Measurements from ENCODE around the gene NAA60. TPM values are rescaled to one million over a fixed set of nuclear protein-coding genes. Genes with fewer than 3 reads are reported as not detected.
A peak's percentile ranks its signal among the peaks of the same experiment; 100 is the strongest.

The NAA60 gene
- total RNA-seq, 1 donor: 16.6 TPM

GRCh38 chr16:3529175-3529574, 85.7 kb downstream of the NAA60 start:
- no peak overlapping the region for H3K4me3 ChIP-seq (ENCODE audit: low read depth, low read length)
- DNase-seq (ENCODE audit: low read depth): no peak
- no peak for TF ChIP-seq CTCF (IDR thresholded peaks at IDR 0.05; ENCODE audit: insufficient read depth, low read length)

- DNase-seq (ENCODE audit: low read depth): no peak
- no peak overlapping the region for H3K4me3 ChIP-seq (ENCODE audit: low read depth, low read length)
- no peak for TF ChIP-seq CTCF (IDR thresholded peaks at IDR 0.05; ENCODE audit: insufficient read depth, low read length)
These were observed 87.0 kb downstream of the NAA60 start for GRCh38 chr16:3530371-3530914.

- TF ChIP-seq CTCF (IDR thresholded peaks at IDR 0.05; ENCODE audit: insufficient read depth, low read length): no peak
- DNase-seq (ENCODE audit: low read depth): no peak
- no peak overlapping the region for H3K4me3 ChIP-seq (ENCODE audit: low read depth, low read length)
These were observed 89.3 kb downstream of the NAA60 start for GRCh38 chr16:3532741-3533140.

GRCh38 chr16:3534126-3534525, 90.6 kb downstream of the NAA60 start:
- DNase-seq (ENCODE audit: low read depth): no peak
- no peak overlapping the region for H3K4me3 ChIP-seq (ENCODE audit: low read depth, low read length)
- TF ChIP-seq CTCF (IDR thresholded peaks at IDR 0.05; ENCODE audit: insufficient read depth, low read length): no peak

GRCh38 chr16:3536271-3536731, 92.8 kb downstream of the NAA60 start:
- H3K4me3 ChIP-seq (ENCODE audit: low read depth, low read length): no peak overlapping the region
- DNase-seq (ENCODE audit: low read depth): peak; percentile 80
- TF ChIP-seq CTCF (IDR thresholded peaks at IDR 0.05; ENCODE audit: insufficient read depth, low read length): no peak

Small RNA genes lying within 50 kb of the gene (small RNA-seq; reads per million reads assigned to genes)
- gene MIR6126: not detected

Other genes with a start within 250 kb of the NAA60 start
- gene ZNF200, start 208.5 kb upstream of the NAA60 start, total RNA-seq (ENCODE audit: low replicate concordance): 6.6 and 9.7 TPM in 2 replicates
- under 0.01 TPM in 1 of 2 replicates, not detected in the other for gene MEFV, start 187.0 kb upstream of the NAA60 start, total RNA-seq (ENCODE audit: low replicate concordance)
- 30.6 and 95.5 TPM in 2 replicates for gene ZNF263, start 160.2 kb upstream of the NAA60 start, total RNA-seq (ENCODE audit: low replicate concordance)
- gene TIGD7, start 138.2 kb upstream of the NAA60 start, total RNA-seq (ENCODE audit: low replicate concordance): 1.9 and 6.4 TPM in 2 replicates
- 14.6 and 23.6 TPM in 2 replicates for gene ZNF75A, start 138.2 kb upstream of the NAA60 start, total RNA-seq (ENCODE audit: low replicate concordance)
- 0.09 TPM in 1 of 2 replicates, not detected in the other for gene OR2C1, start 87.8 kb upstream of the NAA60 start, total RNA-seq (ENCODE audit: low replicate concordance)
- gene ZSCAN32, start 42.7 kb upstream of the NAA60 start, total RNA-seq (ENCODE audit: low replicate concordance): 9.0 and 12.7 TPM in 2 replicates
- gene ZNF174, start 42.5 kb upstream of the NAA60 start, total RNA-seq (ENCODE audit: low replicate concordance): 8.0 TPM in 2 replicates
- 2.5 and 2.8 TPM in 2 replicates for gene ZNF597, start 176 bp upstream of the NAA60 start, total RNA-seq (ENCODE audit: low replicate concordance)
- gene C16orf90, start 51.8 kb downstream of the NAA60 start, total RNA-seq (ENCODE audit: low replicate concordance): not detected in 2 replicates
- gene CLUAP1, start 57.3 kb downstream of the NAA60 start, total RNA-seq (ENCODE audit: low replicate concordance): 20.9 and 105 TPM in 2 replicates
- not detected in 2 replicates for gene NLRC3, start 133.7 kb downstream of the NAA60 start, total RNA-seq (ENCODE audit: low replicate concordance)
- 4.3 and 7.0 TPM in 2 replicates for gene SLX4, start 167.9 kb downstream of the NAA60 start, total RNA-seq (ENCODE audit: low replicate concordance)
- 5.8 and 11.8 TPM in 2 replicates for gene DNASE1, start 211.0 kb downstream of the NAA60 start, total RNA-seq (ENCODE audit: low replicate concordance)

All from fibroblast of the aortic adventitia (primary cell).